NCI-H1436 treated with DMSO at 0.1 percent for 48 hours (cell line): Measurements from ENCODE around the gene GPR45.
"Not testable (repeated sequence)": the region's sequence is repeated elsewhere in the genome, so short reads cannot be mapped to it uniquely, and the experiment has no call there.

Experiments
- DNase-seq: peaks from one replicate; lab custom pipeline; 2025; lab: John Stamatoyannopoulos, UW

GPR45 gene

GRCh38 chr2:105241443-105241842 lies at the start of gene GPR45:
Gene GPR45 (plus strand): TSS chr2:105241743. CDS start chr2:105241859, 116 bp downstream.
- DNase-seq = no peak

GRCh38 chr2:105194022-105194675 lies 47.4 kb upstream of the GPR45 start:
- DNase-seq = no peak

GRCh38 chr2:105196651-105197050 lies 44.9 kb upstream of the GPR45 start:
- DNase-seq = no peak

GRCh38 chr2:105215586-105216192 lies 25.9 kb upstream of the GPR45 start:
- no peak for DNase-seq

- DNase-seq = no peak
Measured at GRCh38 chr2:105220604-105221003, 20.9 kb upstream of the GPR45 start.

- no peak for DNase-seq
Measured at GRCh38 chr2:105224444-105224843, 17.1 kb upstream of the GPR45 start.

- no peak for DNase-seq
Measured at GRCh38 chr2:105231232-105231619, 10.3 kb upstream of the GPR45 start.

GRCh38 chr2:105235388-105236059 lies 6.0 kb upstream of the GPR45 start:
- no peak for DNase-seq

- no peak for DNase-seq
Measured at GRCh38 chr2:105236060-105236424, 5.5 kb upstream of the GPR45 start.

GRCh38 chr2:105237045-105237765 lies 4.3 kb upstream of the GPR45 start:
- DNase-seq = no peak

- DNase-seq = no peak
Measured at GRCh38 chr2:105238664-105239240, 2.8 kb upstream of the GPR45 start.

- no peak for DNase-seq
Measured at GRCh38 chr2:105239924-105240323, 1.6 kb upstream of the GPR45 start.

- no peak for DNase-seq
Measured at GRCh38 chr2:105242286-105242993, 897 bp downstream of the GPR45 start.

GRCh38 chr2:105243961-105244360 lies 2.4 kb downstream of the GPR45 start:
- DNase-seq = no peak

GRCh38 chr2:105244451-105244850 lies 2.9 kb downstream of the GPR45 start:
- no peak for DNase-seq

GRCh38 chr2:105248316-105249070 lies 7.0 kb downstream of the GPR45 start:
- no peak for DNase-seq

GRCh38 chr2:105249181-105249580 lies 7.6 kb downstream of the GPR45 start:
- DNase-seq = no peak

GRCh38 chr2:105249891-105250290 lies 8.3 kb downstream of the GPR45 start:
- DNase-seq = no peak

- not testable (repeated sequence) for DNase-seq
Measured at GRCh38 chr2:105251016-105251648, 9.6 kb downstream of the GPR45 start.

GRCh38 chr2:105252271-105252670 lies 10.7 kb downstream of the GPR45 start:
- no peak for DNase-seq
